Caco-2 (cell line): ENCODE data around the gene TXNRD1. TPM values are rescaled to one million over a fixed set of nuclear protein-coding genes. Genes with fewer than 3 reads are reported as not detected.

ENCODE experiments used
- BruUV-seq: library from RNA; stranded (reverse); fragments of 400-500 nt; replicated peaks from 2 replicates; lab custom pipeline; 2021; lab: Mats Ljungman, UMichigan
- CTCF ChIA-PET: fragments of 300-600 bp; sonication (Branson Sonifier 250); formaldehyde crosslinking; loops from one replicate; lab custom pipeline; 2022; ENCODE audit warnings: antibody characterized with exemption; lab: Charles Lee
- POLR2A ChIA-PET: fragments of 300-600 bp; sonication (Branson Sonifier 250); formaldehyde crosslinking; loops from one replicate; lab custom pipeline; 2022; ENCODE audit warnings: antibody characterized with exemption; lab: Charles Lee
- DNase-seq, 2 experiments: peaks; one replicate each; pipeline versions ENCODE4 v3.0.0 to v3.0.0-alpha.2; 2020 to 2022
- H3K27me3 ChIP-seq: replicated peaks from 2 replicates; pipeline ENCODE4 v1.6.0; 2011; ENCODE audit warnings: low read length; ENCODE audit not compliant: control insufficient read depth, insufficient read depth
- H3K36me3 ChIP-seq: 2 replicates; pipeline ENCODE4 v1.5.1; 2011; ENCODE audit warnings: low read length; ENCODE audit not compliant: control insufficient read depth, insufficient read depth
- H3K4me1 ChIP-seq: fragments of 250-450 bp; sonication (Bioruptor Pico); 2 replicates; pipeline ENCODE4 v1.5.1; 2020; ENCODE audit warnings: mild to moderate bottlenecking
- H3K4me3 ChIP-seq: 2 replicates; pipeline ENCODE4 v1.5.1; 2011; ENCODE audit warnings: low read depth, mild to moderate bottlenecking, control low read depth, low read length
- H3K9me3 ChIP-seq: fragments of 250-450 bp; sonication (Bioruptor Pico); 2 replicates; pipeline ENCODE4 v1.5.1; 2020; ENCODE audit warnings: mild to moderate bottlenecking, moderate library complexity
- H3K27ac Mint-ChIP-seq: one replicate; pipeline ENCODE4 v1.8.0; 2022; ENCODE audit warnings: mixed read lengths; ENCODE audit not compliant: unreplicated experiment
- H3K27me3 Mint-ChIP-seq: one replicate; pipeline ENCODE4 v1.8.0; 2022; ENCODE audit warnings: mixed read lengths; ENCODE audit not compliant: insufficient read depth, unreplicated experiment
- H3K36me3 Mint-ChIP-seq: one replicate; pipeline ENCODE4 v1.8.0; 2022; ENCODE audit warnings: mild to moderate bottlenecking, mixed read lengths; ENCODE audit not compliant: insufficient read depth, unreplicated experiment
- H3K4me1 Mint-ChIP-seq: one replicate; pipeline ENCODE4 v1.8.0; 2022; ENCODE audit warnings: low read depth, mixed read lengths; ENCODE audit not compliant: unreplicated experiment
- H3K4me3 Mint-ChIP-seq: one replicate; pipeline ENCODE4 v1.8.0; 2022; ENCODE audit warnings: mild to moderate bottlenecking, moderate library complexity, mixed read lengths; ENCODE audit not compliant: unreplicated experiment
- H3K9me3 Mint-ChIP-seq: one replicate; pipeline ENCODE4 v1.8.0; 2022; ENCODE audit warnings: mixed read lengths; ENCODE audit not compliant: unreplicated experiment
- CTCF ChIP-seq, 2 experiments: fragments of 200-600 bp in 1 of 2; IDR thresholded peaks; 1 replicate in 1 of 2; 2 replicates in 1 of 2; pipeline versions ENCODE4 v1.5.1 to v1.8.0; 2011 to 2022; ENCODE audit warnings: antibody characterized with exemption in 1 of 2, control low read depth in 1 of 2, inconsistent platforms in 1 of 2, low read depth in 1 of 2, low read length in 1 of 2, mild to moderate bottlenecking in 1 of 2, moderate library complexity in 1 of 2; ENCODE audit not compliant: insufficient read depth in 1 of 2, severe bottlenecking in 1 of 2, unreplicated experiment in 1 of 2
- intact Hi-C: fragments of 100-400 bp; cut with micrococcal nuclease; formaldehyde crosslinking; loops from one replicate; pipeline ENCODE4 v1.10.0; 2022; ENCODE audit not compliant: unreplicated experiment
- total RNA-seq: library from RNA; stranded (reverse); gene quantifications from 2 replicates; pipeline ENCODE4 v1.2.3, GENCODE V29; 2022

Gene TXNRD1
- total RNA-seq, 1 experiment from 2014 or later = 115 TPM

GRCh38 chr12:104350211-104351056 lies 134.9 kb downstream of the TXNRD1 start:
- TF ChIP-seq CTCF (IDR thresholded peaks at IDR 0.05; ENCODE audit: insufficient read depth in 1 of 2, low read depth in 1 of 2, low read length in 1 of 2, severe bottlenecking in 1 of 2, unreplicated experiment in 1 of 2) = no peak
- Histone ChIP-seq H3K9me3 (no peaks in the 10 kb centered on the region), H3K4me3 (no peak overlapping the region), H3K27me3 (no peaks in the 10 kb centered on the region), H3K4me1 (0 out of 2 replicates have a peak, but pooled peaks cover 3% of the 10 kb centered on the region), H3K36me3 (peaks cover 3% of the 10 kb centered on the region; the same call in 1 of the 2 replicates)
- Mint-ChIP-seq H3K4me3 (no peak overlapping the region), H3K36me3 (peaks cover 41% of the 10 kb centered on the region), H3K27me3 (no peaks in the 10 kb centered on the region), H3K9me3 (no peaks in the 10 kb centered on the region), H3K27ac (no peak overlapping the region), H3K4me1 (peaks cover 2% of the 10 kb centered on the region)
- CTCF ChIA-PET = no interaction called here
- no TSS peak for BruUV-seq
- POLR2A ChIA-PET = no interaction called here
- no peak for DNase-seq
- intact Hi-C loops = no loop called here

- no peak for DNase-seq
- Histone ChIP-seq H3K36me3 (peaks cover 3% of the 10 kb centered on the region; the same call in 1 of the 2 replicates), H3K27me3 (no peaks in the 10 kb centered on the region), H3K4me3 (no peak overlapping the region), H3K9me3 (no peaks in the 10 kb centered on the region), H3K4me1 (0 out of 2 replicates have a peak, but pooled peaks cover 3% of the 10 kb centered on the region)
- Mint-ChIP-seq H3K27me3 (no peaks in the 10 kb centered on the region), H3K27ac (no peak overlapping the region), H3K9me3 (no peaks in the 10 kb centered on the region), H3K4me3 (no peak overlapping the region), H3K36me3 (peaks cover 45% of the 10 kb centered on the region), H3K4me1 (peaks cover 7% of the 10 kb centered on the region)
- intact Hi-C loops = no loop called here
- ChIA-PET CTCF (no interaction called here), POLR2A (no interaction called here)
- no peak for TF ChIP-seq CTCF (IDR thresholded peaks at IDR 0.05; ENCODE audit: insufficient read depth in 1 of 2, low read depth in 1 of 2, low read length in 1 of 2, severe bottlenecking in 1 of 2, unreplicated experiment in 1 of 2)
- no TSS peak for BruUV-seq
These were observed 135.7 kb downstream of the TXNRD1 start for GRCh38 chr12:104351057-104351983.

GRCh38 chr12:104352106-104352713 lies 136.6 kb downstream of the TXNRD1 start:
- no TSS peak for BruUV-seq
- POLR2A ChIA-PET = no interaction called here
- H3K36me3 ChIP-seq = peaks cover 3% of the 10 kb centered on the region; the same call in 1 of the 2 replicates
- no peak overlapping the region for H3K4me3 ChIP-seq
- no peak overlapping the region for H3K27ac Mint-ChIP-seq
- TF ChIP-seq CTCF (IDR thresholded peaks at IDR 0.05; ENCODE audit: insufficient read depth in 1 of 2, low read depth in 1 of 2, low read length in 1 of 2, severe bottlenecking in 1 of 2, unreplicated experiment in 1 of 2) = no peak
- no peaks in the 10 kb centered on the region for H3K27me3 Mint-ChIP-seq
- H3K27me3 ChIP-seq = no peaks in the 10 kb centered on the region
- H3K4me1 Mint-ChIP-seq = peaks cover 7% of the 10 kb centered on the region
- 0 out of 2 replicates have a peak, but pooled peaks cover 3% of the 10 kb centered on the region for H3K4me1 ChIP-seq
- CTCF ChIA-PET = no interaction called here
- DNase-seq = no peak
- intact Hi-C loops = no loop called here
- no peak overlapping the region for H3K4me3 Mint-ChIP-seq
- no peaks in the 10 kb centered on the region for H3K9me3 Mint-ChIP-seq
- H3K36me3 Mint-ChIP-seq = peaks cover 41% of the 10 kb centered on the region
- H3K9me3 ChIP-seq = no peaks in the 10 kb centered on the region
